ENCODE data around the gene SCN1B. TPM values are rescaled to one million over a fixed set of nuclear protein-coding genes. Genes with fewer than 3 reads are reported as not detected.

Gene SCN1B
- total and polyA plus RNA-seq, 4 donors, result 1.5 to 12.6 (median 9.0) TPM

DNA sequence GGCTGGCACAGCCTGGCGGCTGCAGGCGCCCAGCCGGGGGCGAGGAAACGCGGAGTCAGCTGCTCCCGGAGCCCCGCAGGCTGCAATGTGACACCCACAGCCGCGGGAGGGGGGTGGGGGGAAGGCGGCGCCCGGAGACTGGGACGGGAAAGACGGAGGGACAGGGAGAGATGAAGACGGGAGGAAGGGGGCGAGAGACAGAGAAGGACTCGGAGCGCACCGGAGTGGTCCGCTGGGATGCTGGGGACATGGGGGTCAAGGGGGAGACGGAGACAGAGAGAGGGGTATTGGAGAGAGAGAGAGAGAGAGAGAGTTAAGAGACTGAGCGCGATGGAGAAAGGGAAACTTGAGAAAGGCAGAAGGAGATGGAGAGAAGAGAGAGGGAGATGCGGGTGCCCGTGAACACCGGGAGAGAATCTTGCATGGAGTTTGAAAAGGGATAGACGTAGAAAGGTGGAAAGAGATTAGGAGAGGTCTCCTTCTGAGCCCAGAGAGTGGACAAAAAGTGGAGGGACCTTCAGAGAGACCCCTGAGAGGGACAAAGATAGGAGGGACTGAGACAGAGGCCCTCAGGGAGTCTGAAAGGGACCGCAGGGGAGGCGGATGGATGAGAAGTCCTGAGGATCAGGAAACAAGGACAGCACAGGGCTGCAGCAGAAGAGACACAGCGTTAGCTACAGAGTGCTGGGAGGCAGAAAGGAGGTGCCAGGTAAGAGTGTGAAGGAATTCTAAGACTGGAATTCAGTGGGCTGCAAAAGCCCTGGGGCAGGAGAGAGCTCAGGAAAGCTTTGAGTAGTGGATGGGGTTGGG is 1.0 kb downstream of the SCN1B start:
- peaks cover 0 to 29% (median 15%) of the 10 kb centered on the region in 3 donors for H3K27me3 ChIP-seq (ENCODE audit: control insufficient read depth in 3 of 3, insufficient read depth in 3 of 3, low read length in 2 of 3)
- H3K27ac ChIP-seq (ENCODE audit: low read depth in 1 of 2, low read length in 1 of 2), result no peak overlapping the region
- no peaks in the 10 kb centered on the region for H3K9me3 ChIP-seq (ENCODE audit: control insufficient read depth in 4 of 4, insufficient read depth in 3 of 4, low read length in 3 of 4)
- H3K4me3 ChIP-seq, result peak overlapping the region; percentile 33
- TF ChIP-seq, protein P1, sequence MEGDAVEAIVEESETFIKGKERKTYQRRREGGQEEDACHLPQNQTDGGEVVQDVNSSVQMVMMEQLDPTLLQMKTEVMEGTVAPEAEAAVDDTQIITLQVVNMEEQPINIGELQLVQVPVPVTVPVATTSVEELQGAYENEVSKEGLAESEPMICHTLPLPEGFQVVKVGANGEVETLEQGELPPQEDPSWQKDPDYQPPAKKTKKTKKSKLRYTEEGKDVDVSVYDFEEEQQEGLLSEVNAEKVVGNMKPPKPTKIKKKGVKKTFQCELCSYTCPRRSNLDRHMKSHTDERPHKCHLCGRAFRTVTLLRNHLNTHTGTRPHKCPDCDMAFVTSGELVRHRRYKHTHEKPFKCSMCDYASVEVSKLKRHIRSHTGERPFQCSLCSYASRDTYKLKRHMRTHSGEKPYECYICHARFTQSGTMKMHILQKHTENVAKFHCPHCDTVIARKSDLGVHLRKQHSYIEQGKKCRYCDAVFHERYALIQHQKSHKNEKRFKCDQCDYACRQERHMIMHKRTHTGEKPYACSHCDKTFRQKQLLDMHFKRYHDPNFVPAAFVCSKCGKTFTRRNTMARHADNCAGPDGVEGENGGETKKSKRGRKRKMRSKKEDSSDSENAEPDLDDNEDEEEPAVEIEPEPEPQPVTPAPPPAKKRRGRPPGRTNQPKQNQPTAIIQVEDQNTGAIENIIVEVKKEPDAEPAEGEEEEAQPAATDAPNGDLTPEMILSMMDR (IDR thresholded peaks at IDR 0.05; ENCODE audit: control extremely low read depth, extremely low read depth), result no peak
- ATAC-seq (ENCODE audit: insufficient read depth, low FRiP score) (peak; percentile 11), DNase-seq (peak in 1 of 3 donors; percentile 25)
- peaks cover 0 to 12% (median 7%) of the 10 kb centered on the region in 4 donors for H3K36me3 ChIP-seq (ENCODE audit: control insufficient read depth in 4 of 4, insufficient read depth in 4 of 4, low read length in 4 of 4)
- H3K4me1 ChIP-seq (ENCODE audit: control insufficient read depth in 5 of 5, insufficient read depth in 5 of 5, low read length in 5 of 5), result peaks cover 0 to 5% (median 0%) of the 10 kb centered on the region in 5 donors
- WGBS, 2 donors, result 9 to 10% methylated on average over 31 of the region's 31 CpGs
- no peak overlapping the region for H3K9ac ChIP-seq (ENCODE audit: insufficient read depth in 1 of 2, low read length in 2 of 2)

- TF ChIP-seq, protein P1 (IDR thresholded peaks at IDR 0.05; ENCODE audit: control extremely low read depth, extremely low read depth), result no peak
- peaks cover 0 to 29% (median 15%) of the 10 kb centered on the region in 3 donors for H3K27me3 ChIP-seq (ENCODE audit: control insufficient read depth in 3 of 3, insufficient read depth in 3 of 3, low read length in 2 of 3)
- peaks cover 0 to 4% (median 2%) of the 10 kb centered on the region in 4 donors for H3K36me3 ChIP-seq (ENCODE audit: control insufficient read depth in 4 of 4, insufficient read depth in 4 of 4, low read length in 4 of 4)
- DNase-seq (no peak), ATAC-seq (ENCODE audit: insufficient read depth, low FRiP score) (no peak)
- H3K27ac ChIP-seq (ENCODE audit: low read depth in 1 of 2, low read length in 1 of 2), result no peak overlapping the region
- H3K4me1 ChIP-seq (ENCODE audit: control insufficient read depth in 5 of 5, insufficient read depth in 5 of 5, low read length in 5 of 5), result peaks cover 0 to 5% (median 0%) of the 10 kb centered on the region in 5 donors
- no peak overlapping the region for H3K9ac ChIP-seq (ENCODE audit: insufficient read depth in 1 of 2, low read length in 2 of 2)
- WGBS, 2 donors, result 94 to 95% methylated on average over 17 of the region's 17 CpGs
- H3K4me3 ChIP-seq, result no peak overlapping the region
- no peaks in the 10 kb centered on the region for H3K9me3 ChIP-seq (ENCODE audit: control insufficient read depth in 4 of 4, insufficient read depth in 3 of 4, low read length in 3 of 4)
These were observed 2.1 kb downstream of the SCN1B start for GRCh38 chr19:35032356-35032865.

- Histone ChIP-seq H3K4me3 (no peak overlapping the region), H3K36me3 (ENCODE audit: control insufficient read depth in 4 of 4, insufficient read depth in 4 of 4, low read length in 4 of 4) (no peaks in the 10 kb centered on the region), H3K4me1 (ENCODE audit: control insufficient read depth in 5 of 5, insufficient read depth in 5 of 5, low read length in 5 of 5) (peaks cover 0 to 6% (median 3%) of the 10 kb centered on the region in 5 donors), H3K27me3 (ENCODE audit: control insufficient read depth in 3 of 3, insufficient read depth in 3 of 3, low read length in 2 of 3) (peaks cover 0 to 29% (median 15%) of the 10 kb centered on the region in 3 donors), H3K27ac (ENCODE audit: low read depth in 1 of 2, low read length in 1 of 2) (no peak overlapping the region), H3K9ac (ENCODE audit: insufficient read depth in 1 of 2, low read length in 2 of 2) (no peak overlapping the region), H3K9me3 (ENCODE audit: control insufficient read depth in 4 of 4, insufficient read depth in 3 of 4, low read length in 3 of 4) (no peaks in the 10 kb centered on the region)
- WGBS, 2 donors, result 92 to 93% methylated on average over 30 of the region's 30 CpGs
- DNase-seq, result no peak
- TF ChIP-seq, protein P1 (IDR thresholded peaks at IDR 0.05; ENCODE audit: control extremely low read depth, extremely low read depth), result no peak
- ATAC-seq (ENCODE audit: insufficient read depth, low FRiP score), result no peak
These were observed 3.1 kb downstream of the SCN1B start for GRCh38 chr19:35033067-35034004.
